IMR-90 (cell line): Measurements from ENCODE around the gene CUBN. TPM values are rescaled to one million over a fixed set of nuclear protein-coding genes. Genes with fewer than 3 reads are reported as not detected.

Experiments used
- ATAC-seq: fragments of 200-7000 bp; cut with Tn5 transposase; 2 replicates; pipeline ENCODE4 v1.9.1; 2020; ENCODE audit warnings: low read depth, mild to moderate bottlenecking, moderate library complexity
- BruUV-seq: library from RNA; stranded (reverse); fragments of 400-500 nt; replicated peaks from 2 replicates; lab custom pipeline; 2021; lab: Mats Ljungman, UMichigan
- CTCF ChIA-PET: fragments of 300-600 bp; formaldehyde crosslinking; extraction: SDS; loops from one replicate; lab custom pipeline; 2021; ENCODE audit warnings: antibody characterized with exemption; lab: Yijun Ruan, JAX
- POLR2A ChIA-PET: fragments of 300-600 bp; sonication (Branson Sonifier 250); formaldehyde crosslinking; loops from one replicate; lab custom pipeline; 2022; ENCODE audit warnings: antibody characterized with exemption; ENCODE audit not compliant: unreplicated experiment; lab: Charles Lee
- DNase-seq: peaks from one replicate; pipeline ENCODE4 v3.0.0; 2013
- H2AFZ ChIP-seq: replicated peaks from 2 replicates; pipeline ENCODE3; 2013; ENCODE audit warnings: low read length, mild to moderate bottlenecking; ENCODE audit not compliant: poor library complexity
- H2AK5ac ChIP-seq: 2 replicates; pipeline ENCODE4 v1.6.1; 2013; ENCODE audit warnings: low read depth, low read length, inconsistent platforms
- H2AK9ac ChIP-seq: replicated peaks from 2 replicates; pipeline ENCODE3; 2013; ENCODE audit warnings: mild to moderate bottlenecking, low read depth, low read length, moderate library complexity; ENCODE audit not compliant: poor library complexity
- H2BK120ac ChIP-seq: 2 replicates; pipeline ENCODE4 v1.6.1; 2013; ENCODE audit warnings: low read depth, low read length, inconsistent platforms
- H2BK15ac ChIP-seq: 3 replicates; pipeline ENCODE4 v1.6.1; 2013; ENCODE audit warnings: low read depth, low read length, inconsistent platforms
- H2BK20ac ChIP-seq: 2 replicates; pipeline ENCODE4 v1.6.1; 2013; ENCODE audit warnings: low read depth, mild to moderate bottlenecking, inconsistent platforms, low read length, moderate library complexity
- H2BK5ac ChIP-seq: 2 replicates; pipeline ENCODE4 v1.6.1; 2013; ENCODE audit warnings: mild to moderate bottlenecking, low read depth, low read length, inconsistent platforms; ENCODE audit not compliant: poor library complexity, severe bottlenecking
- H3K14ac ChIP-seq: replicated peaks from 2 replicates; pipeline ENCODE4 v1.6.1; 2013; ENCODE audit warnings: low read depth, low read length, inconsistent platforms
- H3K18ac ChIP-seq: 2 replicates; pipeline ENCODE4 v1.6.1; 2013; ENCODE audit warnings: low read depth, low read length, control low read depth
- H3K23ac ChIP-seq: 2 replicates; pipeline ENCODE4 v1.6.1; 2013; ENCODE audit warnings: low read depth, low read length, inconsistent platforms
- H3K27ac ChIP-seq: 2 replicates; pipeline ENCODE4 v1.5.1; 2013; ENCODE audit warnings: mild to moderate bottlenecking, control low read depth, low read length; ENCODE audit not compliant: insufficient read depth
- H3K27me3 ChIP-seq: 2 replicates; pipeline ENCODE4 v1.6.1; 2013; ENCODE audit warnings: low read length; ENCODE audit not compliant: control insufficient read depth, insufficient read depth
- H3K36me3 ChIP-seq: 2 replicates; pipeline ENCODE4 v1.6.1; 2013; ENCODE audit warnings: low read length, mixed read lengths; ENCODE audit not compliant: control insufficient read depth, insufficient read depth
- H3K4ac ChIP-seq: 2 replicates; pipeline ENCODE4 v1.6.1; 2013; ENCODE audit warnings: low read depth, low read length, inconsistent platforms
- H3K4me1 ChIP-seq: 2 replicates; pipeline ENCODE4 v1.6.1; 2013; ENCODE audit warnings: low read length, mixed read lengths; ENCODE audit not compliant: control insufficient read depth, insufficient read depth
- H3K4me2 ChIP-seq: 2 replicates; pipeline ENCODE4 v1.6.1; 2013; ENCODE audit warnings: low read depth, mild to moderate bottlenecking, control low read depth, low read length, moderate library complexity
- H3K4me3 ChIP-seq: 2 replicates; pipeline ENCODE4 v1.5.1; 2013; ENCODE audit warnings: low read depth, mild to moderate bottlenecking, control low read depth, low read length, moderate library complexity; ENCODE audit not compliant: insufficient read depth
- H3K56ac ChIP-seq: 2 replicates; pipeline ENCODE4 v1.6.1; 2013; ENCODE audit warnings: low read length, inconsistent platforms; ENCODE audit not compliant: insufficient read depth; ENCODE audit errors: extremely low read depth
- H3K79me1 ChIP-seq, 2 experiments: 2 replicates each; pipeline ENCODE4 v1.6.1; 2013; ENCODE audit warnings: low read length in 2 of 2, inconsistent platforms in 1 of 2, low read depth in 1 of 2
- H3K9ac ChIP-seq: 2 replicates; pipeline ENCODE4 v1.6.1; 2013; ENCODE audit warnings: low read depth, low read length, control low read depth
- H3K9me1 ChIP-seq: 2 replicates; pipeline ENCODE4 v1.6.1; 2013; ENCODE audit warnings: low read length, inconsistent platforms; ENCODE audit not compliant: insufficient read depth
- H3K9me3 ChIP-seq: 2 replicates; pipeline ENCODE4 v1.6.1; 2013; ENCODE audit warnings: low read length; ENCODE audit not compliant: control insufficient read depth, insufficient read depth
- H4K20me1 ChIP-seq: 2 replicates; pipeline ENCODE4 v1.6.1; 2013; ENCODE audit warnings: low read length, inconsistent platforms; ENCODE audit not compliant: insufficient read depth
- H4K5ac ChIP-seq: 2 replicates; pipeline ENCODE4 v1.6.1; 2013; ENCODE audit warnings: mild to moderate bottlenecking, low read depth, low read length, control low read depth
- H4K8ac ChIP-seq, 2 experiments: 2 replicates each; pipeline ENCODE4 v1.6.1; 2013; ENCODE audit warnings: low read depth in 2 of 2, low read length in 2 of 2, control low read depth in 1 of 2, inconsistent platforms in 1 of 2
- H4K91ac ChIP-seq: 2 replicates; pipeline ENCODE4 v1.6.1; 2013; ENCODE audit warnings: low read depth, low read length, inconsistent platforms; ENCODE audit not compliant: insufficient read depth
- BHLHE40 ChIP-seq: fragments of 150-350 bp; IDR thresholded peaks from 2 replicates; pipeline ENCODE4 v1.6.1; 2016; ENCODE audit warnings: mild to moderate bottlenecking, low read depth, low read length
- CEBPB ChIP-seq: IDR thresholded peaks from 2 replicates; pipeline ENCODE4 v1.6.1; 2012; ENCODE audit warnings: low read depth, low read length, improper control_type of control experiment
- CHD1 ChIP-seq: IDR thresholded peaks from 2 replicates; pipeline ENCODE4 v1.6.1; 2012; ENCODE audit warnings: low read depth, low read length, improper control_type of control experiment
- CTCF ChIP-seq: conservative IDR thresholded peaks from 2 replicates; pipeline ENCODE4 v1.5.1; 2012; ENCODE audit warnings: mild to moderate bottlenecking, low read depth, low read length, improper control_type of control experiment
- ELK1 ChIP-seq: fragments of 150-350 bp; IDR thresholded peaks from 2 replicates; pipeline ENCODE4 v1.6.1; 2016; ENCODE audit warnings: low read depth, mild to moderate bottlenecking, low read length, moderate library complexity, borderline replicate concordance
- FOS ChIP-seq: fragments of 150-350 bp; IDR thresholded peaks from 2 replicates; pipeline ENCODE4 v1.6.1; 2016; ENCODE audit warnings: low read depth, low read length
- MAFK ChIP-seq: IDR thresholded peaks from 2 replicates; pipeline ENCODE4 v1.6.1; 2012; ENCODE audit warnings: low read depth, low read length, improper control_type of control experiment
- MAZ ChIP-seq: IDR thresholded peaks from 2 replicates; pipeline ENCODE4 v1.6.1; 2012; ENCODE audit warnings: low read depth, mild to moderate bottlenecking, low read length, improper control_type of control experiment, moderate library complexity, borderline replicate concordance
- MXI1 ChIP-seq: IDR thresholded peaks from 2 replicates; pipeline ENCODE4 v1.6.1; 2012; ENCODE audit warnings: low read depth, mild to moderate bottlenecking, low read length, moderate library complexity, borderline replicate concordance
- NFE2L2 ChIP-seq: fragments of 150-350 bp; IDR thresholded peaks from 2 replicates; pipeline ENCODE4 v1.6.1; 2016; ENCODE audit warnings: low read depth, mild to moderate bottlenecking, low read length
- POLR2A ChIP-seq: IDR thresholded peaks from 2 replicates; pipeline ENCODE4 v1.6.1; 2012; ENCODE audit warnings: mild to moderate bottlenecking, low read depth, low read length
- RAD21 ChIP-seq: IDR thresholded peaks from 2 replicates; pipeline ENCODE4 v1.6.1; 2012; ENCODE audit warnings: low read length, improper control_type of control experiment
- RCOR1 ChIP-seq: IDR thresholded peaks from 2 replicates; pipeline ENCODE4 v1.6.1; 2012; ENCODE audit warnings: mild to moderate bottlenecking, low read length, improper control_type of control experiment; ENCODE audit not compliant: insufficient replicate concordance
- RFX5 ChIP-seq: IDR thresholded peaks from 2 replicates; pipeline ENCODE4 v1.8.0; 2012; ENCODE audit warnings: low read depth, mild to moderate bottlenecking, low read length, moderate library complexity
- SMC3 ChIP-seq: fragments of 150-350 bp; IDR thresholded peaks from 2 replicates; pipeline ENCODE4 v1.6.1; 2016; ENCODE audit warnings: low read depth, mild to moderate bottlenecking, antibody characterized with exemption, low read length, moderate library complexity
- USF2 ChIP-seq: fragments of 150-350 bp; IDR thresholded peaks from 2 replicates; pipeline ENCODE4 v1.6.1; 2017; ENCODE audit warnings: mild to moderate bottlenecking, antibody characterized with exemption, low read length, low read depth
- WGBS, 2 experiments: methylation state at CpG; one replicate each; pipeline versions ENCODE4 v1.1.5 to v1.1.7; 2013; ENCODE audit warnings: missing lambda C conversion rate in 2 of 2; ENCODE audit not compliant: insufficient read length in 1 of 2; ENCODE audit errors: extremely low coverage in 2 of 2; 5-methylcytosine and 5-hydroxymethylcytosine counted together
- dilution Hi-C: fragments of 300-500 bp; cut with HindIII; formaldehyde crosslinking; loops from one replicate; pipeline ENCODE4 v1.14.3; 2018; ENCODE audit warnings: low sequenced_read_pairs; ENCODE audit not compliant: unreplicated experiment
- in situ Hi-C: fragments of 300-500 bp; cut with MboI; formaldehyde crosslinking; loops from 3 replicates; pipeline ENCODE4 v1.14.3; 2019; ENCODE audit warnings: low sequenced_read_pairs, inconsistent platforms, mixed read lengths
- intact Hi-C: fragments of 100-400 bp; cut with micrococcal nuclease; formaldehyde crosslinking; loops from 2 replicates; pipeline ENCODE4 v1.10.0; 2022
- polyA plus RNA-seq, 3 experiments: library from polyadenylated mRNA; depleted of rRNA; stranded (reverse); fragments of >200 nt; gene quantifications; 2 replicates each; pipeline ENCODE4 v1.2.3, GENCODE V29; 2012; ENCODE audit warnings: low replicate concordance in 1 of 3
- total RNA-seq: library from RNA; depleted of rRNA; stranded (reverse); fragments of >200 nt; gene quantifications from 2 replicates; pipeline ENCODE4 v1.2.3, GENCODE V29; 2012

The CUBN gene
- total and polyA plus RNA-seq, 2 of the 4 experiments (the other 2 are of a cell fraction): 0.19 to 0.54 TPM

- no peaks in the 10 kb centered on the region for H3K36me3 ChIP-seq
- no peak overlapping the region for H3K4ac ChIP-seq
- dilution Hi-C loops (no loop called here), in situ Hi-C loops (no loop called here), intact Hi-C loops (no loop called here)
- H3K18ac ChIP-seq: no peak overlapping the region
- H4K91ac ChIP-seq: no peak overlapping the region
- ChIA-PET CTCF (no interaction called here), POLR2A (no interaction called here)
- TF ChIP-seq USF2: no peak
- TF ChIP-seq MAFK: no peak
- TF ChIP-seq ELK1: no peak
- TF ChIP-seq NFE2L2: no peak
- no peak for TF ChIP-seq MXI1
- TF ChIP-seq RAD21: no peak
- TF ChIP-seq MAZ: no peak
- no peak for TF ChIP-seq BHLHE40
- TF ChIP-seq CEBPB: no peak
- TF ChIP-seq CTCF: no peak
- no peak for TF ChIP-seq RFX5
- no peak for TF ChIP-seq RCOR1
- no peak for TF ChIP-seq SMC3
- TF ChIP-seq CHD1: no peak
- no peak for TF ChIP-seq FOS
- no peak for TF ChIP-seq POLR2A
- no CpG with 5 or more reads among the region's 3 CpGs for WGBS, 2 experiments
- H4K5ac ChIP-seq: no peak overlapping the region
- no peak overlapping the region for H2AK9ac ChIP-seq
- peaks cover 10% of the 10 kb centered on the region; the same call in 1 of the 2 replicates for H4K20me1 ChIP-seq
- H3K27ac ChIP-seq: no peak overlapping the region
- H2AFZ ChIP-seq: no peak overlapping the region
- no peak for DNase-seq
- no TSS peak for BruUV-seq
- peaks cover 13% of the 10 kb centered on the region for H3K9me1 ChIP-seq
- H2BK120ac ChIP-seq: no peak overlapping the region
- peaks cover 6% of the 10 kb centered on the region for H3K4me1 ChIP-seq
- no peak overlapping the region for H3K4me2 ChIP-seq
- no peak overlapping the region for H3K4me3 ChIP-seq
- H3K23ac ChIP-seq: no peak overlapping the region
- no peak overlapping the region for H2AK5ac ChIP-seq
- H3K56ac ChIP-seq: no peak overlapping the region
- no peak overlapping the region for H2BK5ac ChIP-seq
- no peak for ATAC-seq
- no peak overlapping the region for H3K14ac ChIP-seq
- H4K8ac ChIP-seq: no peak overlapping the region
- no peak overlapping the region for H2BK15ac ChIP-seq
- no peak overlapping the region for H3K9ac ChIP-seq
- H3K79me1 ChIP-seq: peaks cover 8 to 27% of the 10 kb centered on the region in 2 experiments; a peak in 3 of 4 replicates
- no peak overlapping the region for H2BK20ac ChIP-seq
- peaks cover 7% of the 10 kb centered on the region for H3K9me3 ChIP-seq
- H3K27me3 ChIP-seq: no peaks in the 10 kb centered on the region
Observed at GRCh38 chr10:16819436-16819835, 310.2 kb downstream of the CUBN start.
